GM18951 (cell line): Measurements from ENCODE around the gene RBFOX1.

Experiments used
- POLR2A ChIP-seq: IDR thresholded peaks from 4 replicates; pipeline ENCODE4 v1.6.1; 2011; ENCODE audit warnings: mild to moderate bottlenecking; ENCODE audit not compliant: insufficient read length, insufficient read depth; ENCODE audit errors: extremely low read depth
- in situ Hi-C: fragments of 300-500 bp; cut with MboI; formaldehyde crosslinking; loops from one replicate; pipeline ENCODE4 v1.12.0; 2022; ENCODE audit warnings: low sequenced_read_pairs, mixed read lengths, inconsistent platforms; ENCODE audit not compliant: unreplicated experiment

The RBFOX1 gene

DNA sequence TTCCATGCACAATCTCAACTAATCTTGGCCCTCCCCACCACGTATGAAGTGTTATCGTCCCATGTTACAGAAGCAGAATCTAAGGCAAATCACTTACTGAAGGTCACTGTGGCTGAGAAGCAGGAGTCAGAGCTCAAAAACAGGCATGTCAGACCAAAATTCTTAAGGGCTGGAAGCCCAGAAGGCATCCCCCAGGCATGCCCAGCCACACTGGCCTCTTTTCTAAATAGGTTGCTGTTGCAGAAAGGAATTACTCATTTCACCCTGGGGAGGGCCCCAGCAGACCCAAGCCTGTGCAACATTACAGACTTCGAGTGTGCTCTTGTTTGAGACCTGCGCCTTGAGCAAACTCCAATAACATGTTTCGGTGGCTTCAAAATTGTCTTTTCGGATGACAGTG is 194.1 kb downstream of the RBFOX1 start:
- in situ Hi-C loops: no loop called here
- no peak for TF ChIP-seq POLR2A

DNA sequence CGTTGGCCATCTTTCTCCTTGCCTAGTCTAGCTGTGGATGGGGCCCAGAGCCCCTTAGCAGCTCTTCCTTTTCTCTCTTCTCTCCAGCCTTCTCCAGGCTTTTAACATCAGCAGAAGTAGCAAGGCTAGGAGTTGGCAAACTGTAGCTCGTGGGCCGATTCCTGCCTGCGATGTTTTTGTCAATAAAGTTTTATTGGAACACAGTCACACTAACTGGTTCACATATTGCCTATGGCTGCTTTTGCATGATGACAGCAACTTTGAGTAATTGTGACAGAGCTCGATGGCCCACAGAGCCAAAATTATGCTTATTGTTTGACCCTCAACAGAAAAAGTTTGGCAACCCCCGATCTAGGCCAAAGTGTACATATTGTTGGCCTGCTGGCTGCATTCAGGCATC is 199.9 kb downstream of the RBFOX1 start:
- no peak for TF ChIP-seq POLR2A
- in situ Hi-C loops: no loop called here

DNA sequence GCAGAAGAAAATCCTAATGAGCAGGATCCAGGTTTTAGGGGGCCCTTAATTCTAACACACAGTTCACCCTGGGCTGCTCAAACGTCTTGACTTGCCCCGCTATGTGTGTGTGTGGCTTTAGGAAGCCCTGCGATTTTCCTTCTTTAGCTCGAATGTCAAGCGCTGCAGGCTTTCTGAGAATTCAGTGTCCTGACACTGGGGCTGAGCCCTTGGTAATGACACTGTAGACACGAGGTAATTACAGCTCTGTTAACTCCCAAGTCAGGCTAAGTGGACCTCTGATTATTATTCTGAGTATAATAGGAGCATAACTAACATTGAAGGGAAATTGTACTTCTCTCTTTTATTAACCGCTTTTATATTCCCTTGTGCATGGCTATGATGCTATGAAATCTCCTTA is 202.1 kb downstream of the RBFOX1 start:
- in situ Hi-C loops: no loop called here
- TF ChIP-seq POLR2A: no peak

DNA sequence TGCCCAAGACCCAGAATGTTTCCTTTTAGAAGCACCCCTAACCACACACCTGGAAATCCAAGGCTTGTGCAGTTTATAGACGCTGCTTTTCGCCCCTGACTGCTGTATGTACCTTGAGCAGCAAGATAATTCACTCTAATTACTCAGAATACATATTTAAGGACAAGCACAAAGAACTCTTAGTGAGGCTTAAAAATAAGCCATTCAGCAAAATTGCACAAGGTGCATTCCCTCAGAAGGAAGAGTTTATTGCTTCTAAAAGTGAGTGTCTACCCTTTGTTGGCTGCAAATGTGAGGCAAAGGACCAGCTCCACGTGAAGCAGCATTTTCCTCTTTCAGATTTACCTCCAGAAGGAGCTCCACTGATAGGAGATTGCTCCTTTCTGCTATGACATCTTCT is 208.4 kb downstream of the RBFOX1 start:
- in situ Hi-C loops: no loop called here

DNA sequence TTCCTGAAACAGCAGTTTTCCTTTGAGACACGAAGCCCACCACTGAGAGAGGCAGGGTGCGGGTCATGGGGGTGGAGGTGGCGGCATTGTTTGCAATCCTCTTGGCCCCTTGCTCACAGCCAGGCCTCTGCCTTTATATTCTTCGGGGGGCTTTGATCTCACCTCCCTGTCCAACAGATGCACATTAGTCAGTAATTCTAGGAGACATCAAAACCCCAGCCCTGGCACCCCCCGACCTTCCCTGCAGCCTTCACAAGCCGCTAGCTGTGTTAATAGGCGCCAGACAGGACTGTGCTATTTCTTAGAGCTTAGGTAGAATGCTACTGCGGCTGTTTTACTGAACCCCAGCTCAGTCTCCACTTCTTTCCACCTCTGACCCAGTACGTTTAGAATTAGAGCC is 212.6 kb downstream of the RBFOX1 start:
- no peak for TF ChIP-seq POLR2A
- in situ Hi-C loops: no loop called here

More for the DNA sequence above, 208.4 kb downstream of the RBFOX1 start:
- TF ChIP-seq POLR2A: no peak

DNA sequence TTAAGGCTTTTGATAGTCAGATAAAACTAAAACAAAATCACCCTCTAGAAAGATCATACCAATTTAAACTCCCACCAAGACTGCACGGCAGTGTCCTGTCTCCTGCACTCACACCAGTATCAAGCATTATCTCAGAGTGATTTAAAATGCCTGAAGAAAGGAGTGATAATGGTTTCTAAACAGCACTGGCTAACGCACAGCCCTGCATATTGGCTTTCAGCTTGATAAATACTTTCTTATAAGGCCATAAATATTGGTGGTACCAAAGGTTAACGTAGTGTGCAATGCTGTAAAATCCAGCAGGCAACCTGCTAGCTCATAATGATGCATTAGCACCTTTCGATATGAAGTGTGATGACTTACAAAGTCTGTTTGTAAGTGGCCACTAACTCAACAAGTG is 214.3 kb downstream of the RBFOX1 start:
- TF ChIP-seq POLR2A: no peak
- in situ Hi-C loops: no loop called here

DNA sequence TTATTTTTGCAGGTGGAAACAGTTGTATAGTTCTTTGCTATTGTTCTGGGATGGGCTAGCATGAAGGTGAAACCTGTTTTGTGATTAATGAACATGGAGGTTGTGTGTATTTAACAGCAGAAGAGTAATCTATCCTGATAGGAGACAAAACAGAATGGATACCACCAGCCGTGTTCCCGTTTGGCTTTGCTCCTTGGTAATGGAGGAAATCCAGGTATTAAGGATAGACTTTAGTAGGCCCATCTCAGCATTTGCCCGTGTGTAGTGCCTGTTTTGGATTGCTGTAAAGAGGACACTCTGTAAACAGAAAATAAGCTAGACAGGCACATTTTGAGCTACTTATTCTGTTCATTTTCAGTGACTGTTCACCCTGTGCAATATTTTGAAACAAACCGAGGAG is 215.1 kb downstream of the RBFOX1 start:
- in situ Hi-C loops: no loop called here
- no peak for TF ChIP-seq POLR2A

DNA sequence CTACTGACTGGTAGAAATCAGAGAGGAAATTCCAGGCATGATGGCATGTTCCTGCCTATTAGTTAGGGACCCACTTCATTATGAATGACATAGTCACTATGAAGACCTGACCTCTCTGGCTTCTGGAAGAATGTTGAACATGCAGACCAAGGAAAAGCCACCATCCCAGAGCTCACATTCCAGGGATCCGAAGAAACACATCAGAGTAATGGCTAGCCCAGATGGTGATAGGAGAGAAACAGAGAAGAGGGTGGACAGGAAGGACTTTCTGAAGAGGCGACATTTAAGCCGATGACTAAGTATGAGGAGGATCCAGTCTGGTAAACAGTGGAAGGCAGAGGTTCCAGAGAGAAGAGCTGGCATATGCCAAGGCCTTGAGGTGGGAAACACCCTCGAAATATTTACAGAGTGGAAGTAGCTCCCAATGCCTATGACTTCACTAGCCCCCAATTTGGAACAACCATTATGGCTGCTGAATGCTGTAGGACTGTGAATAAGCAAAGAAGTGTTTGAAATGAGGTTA is 216.2 kb downstream of the RBFOX1 start:
- TF ChIP-seq POLR2A: no peak
- in situ Hi-C loops: no loop called here

DNA sequence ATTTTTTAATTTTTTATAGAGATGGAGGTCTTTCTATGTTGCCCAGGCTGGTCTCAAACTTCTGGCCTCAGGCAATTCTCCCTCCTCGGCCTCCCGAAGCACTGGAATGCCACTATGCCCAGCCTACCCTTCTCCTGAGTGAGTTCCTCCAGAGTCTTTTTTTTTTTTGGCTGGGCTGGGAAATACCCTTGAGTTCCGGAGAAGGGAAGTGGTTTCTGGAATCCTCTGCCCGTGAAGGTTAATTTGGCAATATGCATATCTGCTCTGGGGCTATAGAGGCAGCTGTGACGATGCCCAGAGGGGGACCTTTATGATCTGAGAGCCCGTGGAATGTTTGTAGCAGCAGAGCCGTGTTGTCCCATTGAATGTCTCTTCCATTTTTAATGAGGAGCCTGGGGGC is 217.5 kb downstream of the RBFOX1 start:
- TF ChIP-seq POLR2A: no peak
- in situ Hi-C loops: no loop called here

DNA sequence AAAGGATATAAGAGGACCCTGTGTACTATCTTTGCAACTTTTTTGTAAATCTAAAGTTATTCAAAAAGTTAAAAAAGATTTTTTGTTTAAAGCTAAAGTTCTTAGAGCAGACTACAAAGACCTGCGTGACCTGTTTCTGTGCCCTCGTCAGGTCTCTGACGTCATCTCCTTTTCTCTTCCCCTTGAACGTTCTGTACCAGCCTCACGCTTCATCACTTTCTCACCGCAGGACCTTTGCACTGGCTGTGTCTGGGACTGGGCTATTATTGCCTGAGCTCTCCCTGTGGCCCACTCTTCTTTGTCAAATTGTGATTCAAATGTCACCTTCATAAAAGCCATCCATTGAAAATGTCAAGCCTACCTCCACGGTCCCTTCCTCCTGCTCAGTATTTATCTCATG is 222.8 kb downstream of the RBFOX1 start:
- in situ Hi-C loops: no loop called here
- TF ChIP-seq POLR2A: no peak

DNA sequence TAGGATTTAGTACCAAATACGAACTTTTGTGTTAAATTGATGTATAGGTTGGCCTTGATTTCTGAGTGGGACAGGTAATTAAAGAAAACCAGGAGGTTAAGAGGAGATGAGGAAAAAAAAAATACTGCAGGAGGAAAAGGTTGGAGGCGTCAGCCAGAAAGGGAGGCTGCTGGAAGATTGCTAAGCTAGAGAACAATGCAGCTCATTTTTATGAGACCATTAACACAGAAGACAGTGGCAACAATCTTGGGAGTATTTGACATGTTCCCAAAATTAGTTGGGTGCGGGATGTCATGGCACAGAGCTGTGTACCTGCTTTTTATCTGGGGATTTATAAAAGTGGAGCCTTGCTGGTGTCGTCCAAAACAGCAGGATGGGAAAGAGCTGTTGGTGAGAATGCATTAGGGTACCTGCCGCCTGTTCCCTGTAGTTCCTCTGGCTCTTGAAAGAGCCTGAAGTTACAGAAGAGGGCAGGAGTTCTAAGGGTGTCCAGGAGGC is 229.3 kb downstream of the RBFOX1 start:
- in situ Hi-C loops: no loop called here
- no peak for TF ChIP-seq POLR2A

DNA sequence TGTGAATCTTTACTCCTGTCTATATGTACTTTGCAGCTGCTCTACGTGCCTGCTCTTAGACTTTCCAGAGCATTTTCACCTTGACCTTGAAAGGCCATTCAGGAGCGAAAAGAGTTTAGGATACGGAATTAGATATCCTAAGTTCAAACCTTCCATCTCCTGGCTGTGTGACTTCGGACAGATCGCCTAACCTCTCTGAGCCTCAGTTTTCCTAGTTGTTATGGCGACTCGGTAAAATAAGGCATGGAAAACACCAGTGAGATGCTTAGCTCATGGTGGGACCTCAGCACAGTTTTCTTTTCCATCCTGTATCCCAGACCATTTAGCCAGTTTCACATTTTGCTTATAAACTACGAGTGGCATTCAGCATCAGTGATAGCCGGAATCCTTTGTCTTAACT is 233.7 kb downstream of the RBFOX1 start:
- in situ Hi-C loops: no loop called here
- no peak for TF ChIP-seq POLR2A

DNA sequence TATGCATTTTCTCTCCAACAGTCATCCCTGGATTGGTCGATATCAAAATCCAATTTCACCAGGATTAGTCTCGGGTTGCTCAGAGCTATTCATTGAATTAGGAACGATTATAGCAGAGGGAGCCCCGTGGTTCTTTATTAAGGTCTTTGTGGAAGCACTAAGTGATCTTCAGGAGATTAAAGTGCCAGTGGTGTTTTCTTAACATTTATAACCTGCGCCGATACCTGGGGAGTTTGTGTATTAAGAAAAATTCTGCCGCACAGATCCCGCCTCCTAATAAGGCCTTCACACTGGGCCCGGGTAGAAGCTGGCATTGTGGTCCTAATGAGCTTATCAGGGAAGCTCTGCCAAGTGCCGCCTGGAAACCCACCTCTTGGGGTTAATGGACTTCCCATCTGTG is 238.7 kb downstream of the RBFOX1 start:
- in situ Hi-C loops: no loop called here
- no peak for TF ChIP-seq POLR2A

DNA sequence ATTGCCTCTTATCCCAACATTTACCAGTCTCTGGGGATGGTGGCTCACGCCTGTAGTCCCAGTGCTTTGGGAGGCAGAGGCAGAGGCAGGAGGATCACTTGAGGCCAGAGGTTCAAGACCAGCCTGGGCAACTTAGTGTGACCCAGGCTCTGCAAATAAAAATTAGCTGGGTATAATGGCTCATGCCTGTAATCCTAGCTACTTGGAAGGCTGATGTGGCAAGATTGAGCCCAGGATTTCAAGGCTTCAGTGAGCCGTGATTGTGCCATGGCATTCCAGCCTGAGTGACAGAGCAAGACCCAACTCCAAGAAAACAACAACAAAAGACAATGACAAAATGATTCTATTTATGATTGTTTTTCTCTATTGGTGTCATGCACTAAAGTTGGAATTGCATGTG is 244.9 kb downstream of the RBFOX1 start:
- no peak for TF ChIP-seq POLR2A
- in situ Hi-C loops: no loop called here

DNA sequence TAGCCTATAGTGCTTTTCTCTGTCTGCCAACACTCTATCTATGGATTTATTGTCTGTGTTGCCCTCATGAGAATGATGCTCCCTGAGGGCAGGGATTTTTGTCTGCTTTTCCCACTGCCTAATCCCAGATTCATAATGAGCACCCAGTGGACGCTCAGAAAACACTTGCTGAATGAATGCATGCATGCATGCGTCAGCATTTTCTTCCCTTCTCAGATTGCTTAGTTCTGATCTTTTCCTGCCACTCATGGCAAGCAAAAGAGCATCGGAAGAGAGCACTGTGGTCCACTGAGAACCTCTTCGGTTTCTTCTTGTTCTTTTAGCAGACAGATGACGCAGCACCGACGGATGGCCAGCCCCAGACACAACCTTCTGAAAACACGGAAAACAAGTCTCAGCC is 246.8 kb downstream of the RBFOX1 start:
- no peak for TF ChIP-seq POLR2A
- in situ Hi-C loops: no loop called here
